Measurements from ENCODE around the gene PRKG1.

PRKG1 gene

DNA sequence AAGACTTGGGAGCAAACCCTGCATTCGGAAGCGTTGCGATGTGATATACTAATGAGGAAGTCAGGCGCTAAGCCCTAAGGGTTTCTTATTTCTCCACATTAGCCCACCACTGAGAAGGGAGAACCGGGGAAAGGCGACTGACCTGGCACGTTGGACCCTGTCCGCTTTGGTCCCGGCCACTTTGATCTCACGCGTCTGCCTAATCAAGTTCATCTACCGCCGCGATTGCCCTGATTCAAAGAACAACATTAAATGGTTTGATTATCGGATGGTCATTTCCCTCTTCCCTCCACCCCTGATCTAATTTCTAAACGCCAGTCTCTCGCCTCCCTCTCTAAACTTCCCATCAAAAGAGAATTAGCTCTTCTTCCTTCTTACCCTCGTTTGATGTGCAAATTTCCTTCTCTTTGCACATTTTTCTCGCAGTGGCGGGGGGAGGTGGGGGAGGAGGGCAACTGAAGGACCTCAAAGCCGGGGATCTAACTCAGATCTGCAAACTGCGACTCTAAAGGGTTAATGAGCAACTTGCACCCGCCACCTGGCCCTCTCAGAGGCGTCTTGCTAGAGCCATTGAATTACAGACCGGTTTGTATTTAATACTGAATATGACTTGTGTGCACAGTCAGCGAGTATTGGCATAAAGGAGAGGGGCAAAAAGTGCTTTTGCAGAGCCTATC lies 1239.1 kb downstream of the PRKG1 start:
- no peak for DNase-seq (ENCODE audit: low read depth, low spot score)

DNA sequence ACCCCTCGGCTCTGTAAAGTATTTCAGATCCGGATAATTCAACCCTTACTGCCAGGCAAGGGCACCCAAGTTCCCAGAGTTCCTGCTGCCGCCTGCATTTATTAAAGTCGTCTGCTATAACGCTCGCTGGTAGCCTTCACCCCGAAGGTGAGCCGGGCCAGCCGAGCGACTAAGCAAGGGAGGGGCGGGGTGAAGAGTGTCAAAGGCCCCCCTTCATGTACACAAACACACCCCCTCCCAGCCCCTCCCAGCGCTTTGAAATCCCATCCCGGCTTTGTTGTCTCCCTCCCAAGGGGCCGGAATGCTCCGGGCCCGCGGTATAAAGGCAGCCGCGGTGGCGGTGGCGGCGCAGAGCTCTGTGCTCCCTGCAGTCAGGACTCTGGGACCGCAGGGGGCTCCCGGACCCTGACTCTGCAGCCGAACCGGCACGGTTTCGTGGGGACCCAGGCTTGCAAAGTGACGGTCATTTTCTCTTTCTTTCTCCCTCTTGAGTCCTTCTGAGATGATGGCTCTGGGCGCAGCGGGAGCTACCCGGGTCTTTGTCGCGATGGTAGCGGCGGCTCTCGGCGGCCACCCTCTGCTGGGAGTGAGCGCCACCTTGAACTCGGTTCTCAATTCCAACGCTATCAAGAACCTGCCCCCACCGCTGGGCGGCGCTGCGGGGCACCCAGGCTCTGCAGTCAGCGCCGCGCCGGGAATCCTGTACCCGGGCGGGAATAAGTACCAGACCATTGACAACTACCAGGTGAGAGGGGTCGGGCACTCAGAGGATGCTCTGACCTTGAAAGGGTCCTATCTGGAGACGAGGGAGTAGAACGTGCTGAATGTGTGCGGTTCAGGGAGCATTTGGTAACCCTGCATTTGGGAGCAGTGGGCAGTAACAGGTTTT lies 1239.9 kb downstream of the PRKG1 start, which contains the start of gene DKK1:
Gene DKK1 (plus strand): TSS at position 349 of the 889 bp plus-strand sequence. CDS start 154 bp downstream, at position 503.
- DNase-seq (ENCODE audit: low read depth, low spot score) = no peak

DNA sequence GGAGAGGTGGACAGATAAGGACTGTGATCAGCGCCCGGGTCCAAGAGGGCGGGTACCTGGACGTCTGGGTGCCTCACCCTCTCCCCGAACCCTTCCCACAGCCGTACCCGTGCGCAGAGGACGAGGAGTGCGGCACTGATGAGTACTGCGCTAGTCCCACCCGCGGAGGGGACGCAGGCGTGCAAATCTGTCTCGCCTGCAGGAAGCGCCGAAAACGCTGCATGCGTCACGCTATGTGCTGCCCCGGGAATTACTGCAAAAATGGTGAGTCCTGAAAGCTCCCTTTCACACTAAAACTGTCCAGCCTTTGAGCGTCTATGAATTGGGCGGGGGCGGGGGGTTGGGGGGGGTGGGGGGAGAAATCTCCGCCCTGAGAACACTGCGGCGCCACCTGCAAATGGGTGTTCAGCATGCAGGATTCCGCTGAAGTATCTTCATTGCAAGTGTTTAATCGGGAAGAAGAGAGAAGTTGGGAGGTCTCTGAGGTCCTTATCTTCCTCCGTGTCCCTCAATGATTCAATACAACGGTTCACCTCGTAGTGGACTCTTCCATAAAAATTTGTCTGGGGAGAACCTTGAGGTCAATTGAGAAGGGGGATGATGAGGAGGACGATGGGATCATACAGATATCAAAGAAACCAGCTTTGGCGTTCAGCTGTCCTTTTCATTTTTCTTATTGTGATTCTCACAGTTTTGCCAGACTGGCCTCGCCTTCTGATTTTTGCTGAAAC lies 1240.7 kb downstream of the PRKG1 start:
- DNase-seq (ENCODE audit: low read depth, low spot score) = no peak

GRCh38 chr10:52316001-52316400 lies 1241.7 kb downstream of the PRKG1 start:
- DNase-seq (ENCODE audit: low read depth, low spot score) = no peak

DNA sequence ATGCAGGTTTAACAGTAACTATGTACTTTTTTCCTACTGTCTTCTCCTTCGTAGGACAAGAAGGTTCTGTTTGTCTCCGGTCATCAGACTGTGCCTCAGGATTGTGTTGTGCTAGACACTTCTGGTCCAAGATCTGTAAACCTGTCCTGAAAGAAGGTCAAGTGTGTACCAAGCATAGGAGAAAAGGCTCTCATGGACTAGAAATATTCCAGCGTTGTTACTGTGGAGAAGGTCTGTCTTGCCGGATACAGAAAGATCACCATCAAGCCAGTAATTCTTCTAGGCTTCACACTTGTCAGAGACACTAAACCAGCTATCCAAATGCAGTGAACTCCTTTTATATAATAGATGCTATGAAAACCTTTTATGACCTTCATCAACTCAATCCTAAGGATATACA lies 1242.2 kb downstream of the PRKG1 start:
- DNase-seq (ENCODE audit: low read depth, low spot score) = no peak

GRCh38 chr10:52318136-52318701 lies 1243.9 kb downstream of the PRKG1 start:
- DNase-seq (ENCODE audit: low read depth, low spot score) = no peak

DNA sequence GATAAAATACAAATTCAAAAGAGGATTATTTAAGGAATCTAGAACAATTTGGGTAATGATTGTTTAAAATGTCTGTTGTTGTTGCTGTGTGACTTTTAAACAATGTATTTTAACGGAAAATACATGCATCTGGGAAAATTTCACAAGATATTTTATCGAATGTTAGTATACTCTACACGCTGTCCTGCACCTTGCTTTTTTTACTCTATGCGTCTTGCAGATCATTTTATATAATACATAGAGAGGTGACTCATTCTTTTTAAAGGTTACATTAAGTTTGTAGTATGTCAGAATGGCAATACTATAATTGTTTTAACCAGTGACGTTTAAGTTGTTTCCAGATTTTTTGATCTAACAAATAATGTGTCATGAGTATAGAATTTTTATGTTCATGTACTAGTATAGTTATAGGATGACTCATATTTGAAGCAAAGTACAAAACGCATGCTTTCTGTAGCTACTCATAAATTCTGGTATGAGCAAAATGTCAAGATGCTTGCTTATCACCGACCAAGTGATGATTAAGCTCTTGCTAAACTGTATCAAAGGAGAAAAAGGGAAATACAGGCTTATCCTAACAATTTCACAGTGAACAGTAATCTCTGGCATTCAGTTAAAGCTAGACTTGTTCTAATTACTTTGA lies 1244.7 kb downstream of the PRKG1 start:
- no peak for DNase-seq (ENCODE audit: low read depth, low spot score)

DNA sequence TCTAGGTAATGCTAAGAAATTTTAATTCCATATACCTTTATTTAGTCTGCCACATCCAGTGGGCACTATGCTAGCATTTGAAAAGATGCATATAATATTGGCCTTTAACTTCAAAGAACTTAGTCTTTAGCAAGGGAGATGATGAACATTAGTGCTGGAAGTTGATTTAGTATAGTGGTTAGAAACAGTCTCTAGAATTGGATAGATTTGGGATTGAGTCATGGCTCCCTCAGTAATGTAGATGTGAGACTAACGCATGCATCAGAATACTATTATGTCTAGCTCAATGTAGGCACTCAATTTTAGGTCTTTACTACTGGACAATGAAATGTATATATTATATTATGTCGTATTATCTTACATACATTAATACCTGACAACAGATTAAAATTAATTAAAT lies 1245.6 kb downstream of the PRKG1 start:
- no peak for DNase-seq (ENCODE audit: low read depth, low spot score)

- no peak for DNase-seq (ENCODE audit: low read depth, low spot score)
Measured at GRCh38 chr10:52322323-52322722, 1248.0 kb downstream of the PRKG1 start.

- DNase-seq (ENCODE audit: low read depth, low spot score) = no peak
Measured at GRCh38 chr10:52322936-52323335, 1248.6 kb downstream of the PRKG1 start.

- no peak for DNase-seq (ENCODE audit: low read depth, low spot score)
Measured at GRCh38 chr10:52326382-52326781, 1252.1 kb downstream of the PRKG1 start.

- DNase-seq (ENCODE audit: low read depth, low spot score) = no peak
Measured at GRCh38 chr10:52331638-52332364, 1257.5 kb downstream of the PRKG1 start.

DNA sequence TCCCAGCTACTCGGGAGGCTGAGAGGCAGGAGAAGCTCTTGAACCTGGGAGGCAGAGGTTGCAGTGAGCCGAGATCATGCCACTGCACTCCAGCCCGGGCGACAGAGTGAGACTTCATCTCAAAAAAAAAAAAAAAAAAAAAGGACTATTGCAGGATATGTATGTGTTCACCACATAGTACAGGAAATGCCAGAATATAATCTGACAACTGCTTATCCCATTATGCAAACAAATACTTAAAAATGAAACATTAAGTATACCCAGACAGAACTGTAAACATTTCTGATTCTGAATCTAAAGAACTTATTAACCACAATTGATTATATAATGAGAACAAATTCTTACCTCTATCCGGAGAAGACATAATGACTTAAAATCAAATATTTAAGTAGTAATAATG lies 1258.5 kb downstream of the PRKG1 start:
- DNase-seq (ENCODE audit: low read depth, low spot score) = no peak

GRCh38 chr10:52334595-52334994 lies 1260.3 kb downstream of the PRKG1 start:
- DNase-seq (ENCODE audit: low read depth, low spot score) = no peak

DNA sequence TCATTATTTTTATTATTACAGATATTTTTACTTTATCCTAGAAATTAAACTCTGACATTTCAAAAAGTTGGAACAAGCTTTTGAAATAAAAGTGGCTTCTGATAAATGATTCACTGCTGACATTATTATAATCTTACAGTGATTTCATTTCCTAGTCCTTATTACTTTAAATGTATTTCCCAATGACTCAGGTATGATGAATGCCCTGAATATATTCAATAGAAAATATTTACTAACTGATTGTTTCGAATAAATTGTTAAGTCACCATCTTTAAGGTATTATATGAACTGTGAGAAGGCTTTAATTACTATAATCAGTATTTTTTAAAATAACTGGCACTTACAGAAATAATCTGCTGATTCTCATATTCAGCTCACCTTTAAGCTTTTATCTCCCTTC lies 1261.4 kb downstream of the PRKG1 start:
- no peak for DNase-seq (ENCODE audit: low read depth, low spot score)

GRCh38 chr10:52337225-52337624 lies 1262.9 kb downstream of the PRKG1 start:
- no peak for DNase-seq (ENCODE audit: low read depth, low spot score)

DNA sequence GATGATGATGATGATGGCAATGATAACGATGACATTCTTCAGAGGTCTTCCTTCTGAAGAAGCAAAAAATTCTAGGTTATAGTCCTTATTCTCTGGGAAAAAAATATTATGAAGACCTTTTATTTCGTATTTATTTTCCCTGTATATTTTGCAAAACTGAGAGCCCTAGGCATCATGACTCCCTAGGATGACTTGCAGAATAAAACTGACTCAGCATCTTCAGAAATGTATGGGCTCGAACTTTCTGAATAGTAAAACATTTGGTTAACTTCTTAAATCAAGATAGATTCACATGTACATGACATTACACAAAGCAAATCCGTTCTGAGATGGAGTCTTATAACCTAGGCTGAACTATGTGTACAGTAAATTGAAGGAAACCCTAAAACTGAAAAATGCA lies 1269.2 kb downstream of the PRKG1 start:
- no peak for DNase-seq (ENCODE audit: low read depth, low spot score)

DNA sequence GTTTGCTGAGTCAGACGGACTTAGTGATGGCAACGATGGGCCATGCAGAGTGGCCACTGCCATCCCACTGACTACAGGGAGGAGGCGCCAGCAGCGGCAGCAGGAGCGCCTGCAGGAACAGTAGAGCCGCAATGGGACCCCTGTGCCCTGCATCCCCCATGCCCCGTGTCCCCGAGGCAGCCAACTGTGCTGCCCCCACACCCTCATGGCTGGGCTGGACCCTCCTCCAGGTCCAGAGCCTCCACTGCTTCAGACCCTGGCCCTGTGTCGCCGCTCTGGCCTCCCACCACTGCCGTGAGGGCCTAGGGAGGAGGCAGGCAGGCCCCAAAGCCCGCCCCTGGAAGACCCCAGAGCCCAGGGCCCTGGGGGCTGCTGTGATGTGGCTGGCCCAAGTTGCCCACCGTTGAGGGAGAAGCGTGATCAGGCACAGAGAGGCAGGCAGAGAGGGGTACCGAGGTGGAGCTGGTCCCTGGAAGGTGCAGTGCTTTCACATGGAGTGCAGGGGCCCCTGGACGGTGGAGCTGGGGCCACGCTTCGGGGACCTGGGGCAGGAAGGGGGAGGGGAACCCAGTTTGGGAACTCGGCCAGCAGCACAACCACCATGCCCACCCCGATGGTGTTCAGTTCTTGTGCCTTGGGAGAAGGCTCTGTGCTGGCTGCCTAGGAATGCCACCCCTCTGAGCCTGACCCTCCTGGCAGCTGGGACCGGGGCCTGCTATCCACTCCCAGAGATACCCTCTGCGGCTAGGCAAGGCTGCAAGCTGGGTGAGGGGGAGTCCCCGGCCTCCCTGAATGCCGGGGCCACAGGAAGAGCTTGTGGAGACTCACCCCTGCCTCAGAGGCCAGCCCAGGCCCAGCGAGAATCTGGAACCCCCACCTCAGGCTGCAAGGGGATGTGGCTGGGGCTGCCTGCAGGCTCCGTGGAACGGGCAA lies 1272.4 kb downstream of the PRKG1 start:
- no peak for DNase-seq (ENCODE audit: low read depth, low spot score)

GRCh38 chr10:52347327-52347667 lies 1273.0 kb downstream of the PRKG1 start:
- DNase-seq (ENCODE audit: low read depth, low spot score) = no peak

Measured in activated CD4-positive, CD25-positive, alpha-beta regulatory T cell treated with anti-CD3 and anti-CD28 coated beads, Interleukin-2, amount 50 U/mL, for 16 hours (primary cell).